Activated CD4-positive, alpha-beta T cell treated with anti-CD3 and anti-CD28 coated beads, Interleukin-2, amount 50 U/mL, for 48 hours (primary cell): ENCODE data around the gene TAL1.

Source experiments
- DNase-seq, 2 experiments: peaks; one replicate each; pipeline ENCODE4 v3.0.0-alpha.2; 2020

The TAL1 gene

DNA sequence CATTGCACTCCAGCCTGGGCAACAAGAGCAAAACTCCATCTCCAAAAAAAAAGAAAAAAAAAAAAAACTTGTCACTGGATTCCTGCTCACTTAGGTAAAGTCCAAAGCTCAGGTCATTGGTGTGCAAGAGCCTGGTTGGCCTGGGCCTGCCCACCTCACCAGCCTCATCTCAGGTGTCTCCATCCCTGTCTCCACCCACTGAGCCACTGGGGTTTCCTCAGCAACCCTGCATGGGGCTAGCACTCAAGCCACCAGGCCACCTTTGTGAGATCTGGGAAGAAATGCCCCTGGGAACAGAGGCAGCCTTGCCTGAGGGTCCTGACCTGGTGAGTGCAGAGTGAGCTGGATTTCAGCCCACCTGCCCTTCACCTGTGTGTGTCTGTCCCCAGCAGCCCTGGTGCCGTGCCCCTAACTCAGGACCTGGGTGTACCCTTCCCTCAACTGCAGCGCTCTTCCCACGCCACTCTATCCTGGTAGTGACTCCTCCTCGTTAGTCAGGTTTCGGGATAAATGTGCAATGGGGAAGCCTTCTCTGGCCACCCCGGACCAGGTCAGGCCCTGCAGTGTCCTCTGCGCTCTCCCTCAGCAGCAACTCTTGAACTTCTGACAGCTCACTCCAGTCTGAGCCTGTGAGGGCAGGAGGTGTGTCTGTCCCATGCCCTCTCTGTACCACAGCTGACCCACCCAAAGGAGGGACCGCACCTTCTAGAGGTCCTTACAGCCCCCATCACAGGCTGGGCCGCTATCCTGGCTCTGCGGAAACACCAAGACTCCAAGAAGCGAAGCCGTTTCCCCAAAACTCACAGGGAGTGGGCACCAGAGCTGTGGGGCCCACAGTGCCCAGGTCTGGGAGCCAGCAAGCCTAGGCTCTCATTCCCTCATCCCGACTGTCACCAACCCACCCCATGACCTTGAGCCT lies 45.5 kb downstream of the TAL1 start:
- no peak for DNase-seq

DNA sequence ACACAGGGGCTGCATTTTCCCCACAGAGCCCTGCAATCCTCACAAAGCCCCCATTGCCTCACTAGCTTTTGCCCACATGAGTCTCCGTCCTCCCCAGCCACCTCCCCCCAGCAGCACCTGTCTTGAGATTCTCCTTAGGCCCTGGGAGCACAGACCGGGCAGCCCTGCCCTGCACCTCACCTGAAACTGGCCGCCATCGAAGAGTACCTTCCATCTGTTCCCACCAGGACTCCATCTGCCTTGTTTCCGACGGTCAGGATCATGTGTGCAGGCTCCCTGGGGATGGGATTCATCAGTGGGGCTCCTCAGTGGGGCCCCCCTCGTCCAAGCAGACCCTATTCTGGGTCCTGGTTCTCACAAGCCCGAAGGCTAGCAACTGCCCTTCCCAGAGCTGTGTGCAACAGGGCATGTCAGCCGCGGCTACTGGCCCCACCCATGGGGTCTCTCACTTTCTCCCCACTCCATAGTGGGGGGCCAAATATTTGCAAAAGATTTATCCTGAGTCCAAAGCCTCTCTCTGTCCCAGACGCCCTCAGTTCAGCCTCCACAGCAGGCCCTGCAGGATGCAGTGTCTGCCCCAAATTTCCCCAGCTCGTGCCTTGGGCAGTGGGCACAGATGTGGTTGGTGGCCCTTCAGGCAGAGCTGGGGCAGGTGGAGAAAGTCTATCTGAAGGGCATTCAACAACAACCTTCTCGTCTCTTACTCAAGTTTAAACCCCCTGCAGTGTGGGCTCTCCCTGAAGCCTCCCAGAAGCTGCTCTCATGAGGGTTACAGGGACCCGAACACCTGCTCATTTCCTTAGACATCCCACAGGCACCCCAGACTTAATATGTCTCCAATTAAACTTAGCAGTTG lies 47.0 kb downstream of the TAL1 start:
- no peak for DNase-seq

- DNase-seq = no peak
Observed at GRCh38 chr1:47184090-47184821, 47.8 kb downstream of the TAL1 start.

GRCh38 chr1:47183308-47184089 lies 48.5 kb downstream of the TAL1 start:
- DNase-seq = no peak

- DNase-seq = no peak
Observed at GRCh38 chr1:47182676-47183235, 49.3 kb downstream of the TAL1 start.

DNA sequence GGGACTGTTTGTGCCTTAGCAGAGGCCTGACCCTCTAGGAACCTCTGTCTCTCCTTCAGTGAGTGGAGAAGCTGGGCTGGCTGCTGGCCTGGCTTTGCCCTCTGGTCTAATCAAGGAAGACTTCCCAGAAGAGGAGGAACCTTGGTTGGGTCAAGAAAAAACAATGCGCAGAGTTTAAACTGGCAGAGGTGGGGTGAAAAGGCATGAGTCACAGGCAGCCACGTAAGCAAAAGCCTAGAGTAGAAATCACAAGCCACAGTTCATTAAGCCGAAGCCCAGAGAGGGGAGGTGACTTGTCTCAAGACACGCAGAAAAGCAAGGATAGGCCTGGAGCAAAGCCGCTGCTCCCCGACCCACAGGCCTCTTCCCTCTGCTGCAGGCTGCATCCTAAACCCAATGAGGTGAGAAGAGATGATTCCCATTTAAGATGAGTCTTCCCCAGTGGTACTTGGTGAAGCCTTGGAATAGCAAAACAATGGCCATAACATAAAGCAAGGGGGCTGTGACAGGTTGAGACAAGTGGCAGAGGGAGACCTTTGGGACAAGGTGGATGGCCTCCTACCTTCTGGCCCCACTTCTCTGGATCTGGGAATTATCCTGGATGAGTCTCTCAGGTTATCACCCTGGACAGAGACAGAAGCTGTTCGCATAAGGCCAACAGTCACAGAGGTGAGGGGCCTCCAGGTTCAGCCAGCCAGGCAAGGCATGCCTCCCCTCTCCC lies 49.9 kb downstream of the TAL1 start:
- DNase-seq = no peak

DNA sequence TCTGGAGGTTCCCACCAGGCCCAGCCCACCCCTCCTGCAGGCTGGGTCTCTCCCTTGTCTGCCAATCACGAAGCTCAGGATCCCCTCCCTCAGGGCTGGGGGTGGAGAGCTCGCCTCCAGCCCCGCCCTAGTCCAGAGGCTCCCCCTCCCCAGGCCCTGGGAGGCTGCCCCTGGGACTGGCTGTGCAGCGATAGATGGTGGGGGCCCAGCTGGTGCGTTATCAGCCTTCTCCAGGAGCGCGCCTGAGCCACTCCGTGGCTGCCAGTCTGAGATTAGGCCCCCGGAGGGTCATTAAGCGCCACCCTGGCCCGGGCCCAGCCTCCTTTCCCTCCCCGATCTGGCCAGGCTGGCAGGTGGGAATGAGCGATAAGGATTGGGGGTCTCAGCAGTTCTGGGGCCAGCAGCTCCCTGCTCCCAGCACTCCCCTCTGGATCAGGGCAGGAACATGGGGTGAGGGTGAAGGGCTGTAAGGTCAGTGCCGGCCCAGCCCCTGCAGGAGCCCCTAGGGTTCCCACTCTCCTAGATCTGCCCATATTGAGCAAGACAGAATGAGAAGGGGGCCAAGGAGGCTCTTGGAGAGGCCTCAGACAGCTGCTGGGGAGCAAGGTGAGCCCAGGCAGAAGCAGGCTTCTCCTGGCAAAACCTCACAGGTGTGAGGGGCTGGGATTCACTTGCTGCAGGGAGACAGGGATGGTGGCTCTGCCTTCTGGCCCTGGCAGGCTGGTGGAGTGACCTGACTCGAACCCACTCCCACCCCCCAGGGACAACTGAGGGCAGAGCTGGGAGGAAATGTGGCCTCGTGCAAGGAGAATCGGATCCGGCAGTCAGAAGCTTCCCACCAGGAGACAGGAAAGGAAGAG lies 50.7 kb downstream of the TAL1 start:
- DNase-seq = no peak

GRCh38 chr1:47180603-47181094 lies 51.4 kb downstream of the TAL1 start:
- DNase-seq = no peak

DNA sequence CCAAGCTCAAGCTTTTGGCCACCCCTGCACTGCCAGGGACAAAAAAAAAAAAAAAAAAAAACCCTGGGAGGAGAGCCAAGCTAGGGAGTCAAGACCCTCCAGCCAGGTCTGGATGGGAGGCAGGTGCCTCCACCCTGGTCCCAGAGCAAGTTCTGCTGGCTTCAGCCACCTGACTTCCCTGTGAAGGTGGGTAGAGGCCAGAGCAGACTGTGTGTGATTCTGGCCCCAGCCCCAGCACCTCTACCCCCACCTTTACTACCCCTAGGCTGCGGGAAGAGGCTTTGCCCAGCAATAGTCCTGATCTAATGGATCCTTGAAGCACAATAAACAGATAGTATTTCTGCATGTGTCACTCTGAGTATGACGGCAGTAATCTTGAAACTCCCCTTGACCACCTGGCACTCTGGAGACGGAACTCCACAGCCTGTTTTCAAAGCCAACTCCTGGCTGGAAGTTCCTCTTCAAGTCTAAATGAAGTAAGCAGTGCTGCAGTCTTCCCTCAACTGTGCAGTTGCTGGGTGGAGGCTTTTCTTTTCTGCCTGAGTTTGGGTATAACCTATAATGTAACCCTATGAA lies 51.9 kb downstream of the TAL1 start:
- DNase-seq = no peak

- DNase-seq = peak; percentile 86 to 90
Observed at GRCh38 chr1:47179017-47179987, 52.7 kb downstream of the TAL1 start.

DNA sequence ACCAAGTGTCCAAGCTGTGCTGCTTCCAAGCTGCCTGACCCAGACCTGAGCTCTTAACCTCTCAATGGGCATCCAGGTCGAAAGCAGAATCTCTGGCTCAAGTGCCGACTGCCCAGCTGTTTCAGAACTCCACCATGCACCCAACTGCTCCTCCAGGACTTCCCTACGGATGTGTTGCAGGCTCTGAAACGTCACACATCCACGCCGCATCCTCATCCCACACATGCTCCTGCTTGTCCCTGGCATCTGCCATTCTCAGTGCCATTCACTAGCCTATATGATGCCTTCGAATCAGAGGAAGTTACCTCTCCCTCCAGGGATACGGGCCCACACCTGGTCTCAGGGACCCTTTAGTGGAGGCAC lies 53.4 kb downstream of the TAL1 start:
- DNase-seq = no peak

DNA sequence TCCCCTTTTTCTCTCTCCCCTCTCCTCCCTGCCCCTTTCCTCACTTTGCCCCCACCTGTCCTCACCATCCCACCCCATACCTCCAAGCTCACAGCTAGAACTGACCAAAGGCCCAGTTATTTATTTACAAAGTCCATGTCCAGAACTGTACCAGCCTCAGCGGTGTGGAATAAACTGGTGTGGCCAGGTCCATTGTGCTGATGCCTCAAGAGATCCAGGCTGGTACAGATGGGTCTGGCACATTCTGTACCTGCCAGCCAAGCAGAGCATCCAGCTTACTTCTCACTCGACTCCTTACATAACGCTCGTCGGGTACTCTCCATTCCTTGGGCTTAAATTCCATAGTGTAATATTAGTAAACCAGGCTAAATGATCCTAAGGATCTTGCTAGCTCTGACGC lies 54.0 kb downstream of the TAL1 start:
- no peak for DNase-seq

- peak; percentile 49 to 61 for DNase-seq
Observed at GRCh38 chr1:47175227-47175934, 56.6 kb downstream of the TAL1 start.

DNA sequence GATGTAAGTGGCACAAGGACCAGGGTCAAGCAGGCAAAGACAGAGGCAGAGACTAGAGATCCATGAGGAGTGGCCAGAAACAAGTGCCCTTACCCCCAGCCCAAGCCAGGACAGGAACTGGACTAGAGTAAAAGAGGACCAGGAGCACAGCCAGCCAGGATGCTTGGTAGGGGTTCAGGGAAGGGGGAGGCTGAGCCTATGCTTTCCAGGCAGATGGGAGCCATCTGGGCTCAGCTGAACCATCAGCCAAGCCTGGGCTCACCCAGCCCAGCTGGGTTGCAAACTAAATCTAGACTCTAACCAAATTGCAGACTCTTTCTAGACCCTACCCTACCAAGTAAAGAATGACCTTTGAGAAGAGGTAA lies 57.4 kb downstream of the TAL1 start:
- no peak for DNase-seq

GRCh38 chr1:47172782-47173181 lies 59.2 kb downstream of the TAL1 start:
- no peak for DNase-seq
